HPDE6-E6E7 (cell line): ENCODE results near the gene KCNK6.
"Not testable (repeated sequence)": the region's sequence is repeated elsewhere in the genome, so short reads cannot be mapped to it uniquely, and the experiment has no call there.

Experiments
- DNase-seq: peaks from one replicate; pipeline ENCODE4 v3.0.0; 2011; ENCODE audit warnings: missing footprints; ENCODE audit errors: extremely low spot score

The KCNK6 gene

GRCh38 chr19:38361633-38362075 lies 42.0 kb downstream of the KCNK6 start:
- DNase-seq: peak; percentile 95

- peak; percentile 62 for DNase-seq
Observed at GRCh38 chr19:38362076-38362945, 42.7 kb downstream of the KCNK6 start.

GRCh38 chr19:38362946-38363688 lies 43.5 kb downstream of the KCNK6 start:
- DNase-seq: not testable (repeated sequence)

GRCh38 chr19:38367041-38367440 lies 47.4 kb downstream of the KCNK6 start:
- no peak for DNase-seq

GRCh38 chr19:38369584-38369983 lies 49.9 kb downstream of the KCNK6 start:
- DNase-seq: no peak

- DNase-seq: no peak
Observed at GRCh38 chr19:38370299-38370698, 50.7 kb downstream of the KCNK6 start.

GRCh38 chr19:38371081-38371480 lies 51.4 kb downstream of the KCNK6 start:
- no peak for DNase-seq

GRCh38 chr19:38373907-38374331 lies 54.3 kb downstream of the KCNK6 start:
- no peak for DNase-seq

GRCh38 chr19:38374332-38375097 lies 54.9 kb downstream of the KCNK6 start, which contains the start of gene PSMD8:
Gene PSMD8 (plus strand): TSS chr19:38374571. CDS start chr19:38374602, 31 bp downstream.
- peak; percentile 96 for DNase-seq

- DNase-seq: no peak
Observed at GRCh38 chr19:38375098-38375493, 55.5 kb downstream of the KCNK6 start.

GRCh38 chr19:38375748-38376147 lies 56.1 kb downstream of the KCNK6 start:
- no peak for DNase-seq

GRCh38 chr19:38376576-38376975 lies 56.9 kb downstream of the KCNK6 start:
- DNase-seq: no peak

GRCh38 chr19:38377052-38377451 lies 57.4 kb downstream of the KCNK6 start:
- DNase-seq: no peak

GRCh38 chr19:38378866-38379265 lies 59.2 kb downstream of the KCNK6 start:
- DNase-seq: no peak

- no peak for DNase-seq
Observed at GRCh38 chr19:38381138-38381537, 61.5 kb downstream of the KCNK6 start.
